NK-92 treated with Interleukin-12 subunit alpha and Interleukin-12 subunit beta, amount 100 ng/mL, for 24 hours (cell line): Measurements from ENCODE around the gene DHFR.
"Not testable (repeated sequence)": the region's sequence is repeated elsewhere in the genome, so short reads cannot be mapped to it uniquely, and the experiment has no call there.

Experiments used
- DNase-seq: peaks from one replicate; lab custom pipeline; 2025; lab: John Stamatoyannopoulos, UW

The DHFR gene

GRCh38 chr5:80594810-80595209, 60.0 kb downstream of the DHFR start:
- DNase-seq, result no peak

GRCh38 chr5:80592761-80593160, 62.0 kb downstream of the DHFR start:
- no peak for DNase-seq

- DNase-seq, result no peak
These were observed 62.7 kb downstream of the DHFR start for GRCh38 chr5:80592105-80592504.

GRCh38 chr5:80591352-80591751, 63.4 kb downstream of the DHFR start:
- DNase-seq, result no peak

GRCh38 chr5:80590766-80591165, 64.0 kb downstream of the DHFR start:
- DNase-seq, result no peak

GRCh38 chr5:80588858-80589540, 65.8 kb downstream of the DHFR start:
- DNase-seq, result no peak

GRCh38 chr5:80584770-80585169, 70.0 kb downstream of the DHFR start:
- no peak for DNase-seq

GRCh38 chr5:80580291-80580690, 74.5 kb downstream of the DHFR start:
- DNase-seq, result not testable (repeated sequence)

GRCh38 chr5:80579050-80579449, 75.7 kb downstream of the DHFR start:
- DNase-seq, result no peak

GRCh38 chr5:80577707-80578106, 77.1 kb downstream of the DHFR start:
- no peak for DNase-seq

GRCh38 chr5:80576383-80576782, 78.4 kb downstream of the DHFR start:
- DNase-seq, result no peak
